ENCODE results near the gene GLTP.

DNA sequence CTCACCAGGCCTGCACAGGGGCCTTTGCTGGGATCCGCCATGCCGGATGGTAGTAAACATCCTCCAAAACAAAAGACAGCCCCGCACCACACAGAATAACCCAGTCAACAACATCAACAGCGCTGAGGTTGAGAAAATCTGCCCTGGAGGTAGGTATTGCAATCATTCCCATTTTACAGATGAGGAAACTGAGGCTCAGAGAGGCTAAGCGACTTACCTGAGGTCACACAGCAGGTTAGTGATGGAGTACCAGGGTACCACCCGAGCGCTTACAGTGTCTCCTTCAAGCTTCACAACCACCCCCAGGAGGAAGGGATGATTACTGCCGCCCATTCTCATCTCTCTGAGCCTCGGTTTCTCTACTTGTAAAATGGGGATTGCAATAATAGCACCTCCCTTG is 62.1 kb downstream of the GLTP start:
- no peak for TF ChIP-seq EZH2phosphoT487 (IDR thresholded peaks at IDR 0.05; ENCODE audit: borderline replicate concordance, low read length)
- TF ChIP-seq, protein P1, sequence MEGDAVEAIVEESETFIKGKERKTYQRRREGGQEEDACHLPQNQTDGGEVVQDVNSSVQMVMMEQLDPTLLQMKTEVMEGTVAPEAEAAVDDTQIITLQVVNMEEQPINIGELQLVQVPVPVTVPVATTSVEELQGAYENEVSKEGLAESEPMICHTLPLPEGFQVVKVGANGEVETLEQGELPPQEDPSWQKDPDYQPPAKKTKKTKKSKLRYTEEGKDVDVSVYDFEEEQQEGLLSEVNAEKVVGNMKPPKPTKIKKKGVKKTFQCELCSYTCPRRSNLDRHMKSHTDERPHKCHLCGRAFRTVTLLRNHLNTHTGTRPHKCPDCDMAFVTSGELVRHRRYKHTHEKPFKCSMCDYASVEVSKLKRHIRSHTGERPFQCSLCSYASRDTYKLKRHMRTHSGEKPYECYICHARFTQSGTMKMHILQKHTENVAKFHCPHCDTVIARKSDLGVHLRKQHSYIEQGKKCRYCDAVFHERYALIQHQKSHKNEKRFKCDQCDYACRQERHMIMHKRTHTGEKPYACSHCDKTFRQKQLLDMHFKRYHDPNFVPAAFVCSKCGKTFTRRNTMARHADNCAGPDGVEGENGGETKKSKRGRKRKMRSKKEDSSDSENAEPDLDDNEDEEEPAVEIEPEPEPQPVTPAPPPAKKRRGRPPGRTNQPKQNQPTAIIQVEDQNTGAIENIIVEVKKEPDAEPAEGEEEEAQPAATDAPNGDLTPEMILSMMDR (IDR thresholded peaks at IDR 0.05; ENCODE audit: low read depth, low read length, poor library complexity, severe bottlenecking), result no peak
